GM21825 (cell line): ENCODE data around the gene OPA3.

Experiments used
- ATAC-seq: cut with Tn5 transposase; IDR thresholded peaks from one replicate; pipeline ENCODE4 v1.9.1; 2021; ENCODE audit warnings: mild to moderate bottlenecking, moderate library complexity; ENCODE audit not compliant: unreplicated experiment

OPA3 gene

DNA sequence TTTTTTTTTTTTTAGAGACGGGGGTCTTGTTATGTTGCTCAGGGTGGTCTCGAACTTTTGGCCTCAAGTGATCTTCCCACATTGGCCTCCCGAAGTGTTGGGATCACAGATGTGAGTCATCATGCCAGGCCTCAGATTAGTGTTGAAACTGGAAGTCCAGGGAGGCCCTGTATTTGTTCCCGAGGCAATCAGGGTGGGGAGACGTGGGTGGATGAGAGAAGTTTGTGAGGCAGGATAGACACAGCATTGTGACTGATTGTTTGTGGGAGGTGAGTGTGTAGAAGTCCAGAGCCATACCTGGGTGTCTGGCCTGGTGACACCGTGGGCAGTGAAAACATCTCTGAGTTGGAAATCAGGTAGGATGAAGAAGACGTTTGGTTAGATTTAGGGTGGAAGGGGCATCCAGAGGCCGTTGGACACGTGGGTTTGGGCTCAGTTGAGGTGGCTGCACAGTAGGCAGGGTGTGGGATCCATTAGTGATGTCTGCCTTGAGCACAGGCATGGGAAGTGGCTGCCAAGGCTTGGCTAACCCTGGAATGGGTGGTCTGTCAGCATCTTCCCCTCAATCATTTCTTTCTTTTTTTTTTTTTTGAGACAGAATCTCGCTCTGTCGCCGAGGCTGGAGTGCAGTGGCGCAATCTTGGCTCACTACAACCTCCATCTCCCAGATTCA is 100.2 kb downstream of the OPA3 start:
- no peak for ATAC-seq

DNA sequence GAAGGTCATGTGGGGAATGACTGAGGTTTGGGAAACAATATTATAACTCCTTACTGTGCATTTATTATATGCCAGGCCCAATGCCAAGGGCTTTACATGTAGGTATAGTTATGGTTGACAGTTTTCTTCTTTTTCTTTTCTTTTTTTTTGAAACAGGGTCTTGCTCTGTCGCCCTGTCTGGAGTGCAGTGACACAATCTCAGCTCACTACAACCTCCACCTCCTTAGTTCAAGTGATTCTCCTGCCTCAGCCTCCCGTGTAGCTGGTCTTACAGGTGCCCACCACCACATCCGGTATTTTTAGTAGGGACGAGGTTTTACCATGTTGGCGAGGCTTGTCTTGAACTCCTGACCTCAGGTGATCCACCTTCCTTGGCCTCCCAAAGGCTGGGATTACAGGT is 101.6 kb downstream of the OPA3 start:
- no peak for ATAC-seq

DNA sequence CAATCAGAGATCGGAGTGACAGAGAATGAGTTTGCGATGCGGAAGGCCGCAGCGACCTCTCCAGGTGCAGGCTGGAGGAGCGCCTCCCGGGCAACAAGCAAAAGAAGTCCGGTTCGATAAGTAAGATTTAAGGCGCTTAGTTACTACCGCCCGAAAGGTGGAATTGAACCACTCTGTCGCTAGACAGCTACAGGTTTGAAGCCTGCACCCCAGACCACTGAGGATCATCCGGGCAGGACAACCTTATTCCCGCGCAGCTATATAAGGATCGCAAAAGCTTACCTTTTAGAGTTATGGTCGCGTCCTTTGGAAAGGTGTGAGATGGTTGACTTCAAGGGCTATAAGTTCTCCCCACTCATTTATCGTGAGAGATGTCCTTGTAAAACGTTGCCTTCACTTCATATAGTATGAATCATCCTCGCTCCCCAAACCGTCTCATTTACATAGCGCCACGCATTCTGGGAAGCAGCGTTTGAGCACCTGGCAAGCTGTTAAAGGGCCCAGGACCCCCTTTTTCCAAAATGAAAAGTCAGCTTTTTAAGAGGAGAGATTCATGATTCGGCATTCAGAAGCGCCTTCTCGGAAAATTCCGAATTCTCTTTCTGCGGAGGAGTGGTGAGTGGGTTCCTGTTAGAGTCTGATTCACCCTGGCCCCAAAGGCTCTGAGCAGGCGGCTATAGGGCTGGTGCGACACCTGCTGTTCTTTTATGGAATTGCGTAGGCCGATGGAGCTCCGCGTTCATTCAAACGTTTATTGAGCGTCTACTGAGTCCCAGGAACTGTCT is 106.0 kb downstream of the OPA3 start:
- peak; percentile 56 for ATAC-seq

DNA sequence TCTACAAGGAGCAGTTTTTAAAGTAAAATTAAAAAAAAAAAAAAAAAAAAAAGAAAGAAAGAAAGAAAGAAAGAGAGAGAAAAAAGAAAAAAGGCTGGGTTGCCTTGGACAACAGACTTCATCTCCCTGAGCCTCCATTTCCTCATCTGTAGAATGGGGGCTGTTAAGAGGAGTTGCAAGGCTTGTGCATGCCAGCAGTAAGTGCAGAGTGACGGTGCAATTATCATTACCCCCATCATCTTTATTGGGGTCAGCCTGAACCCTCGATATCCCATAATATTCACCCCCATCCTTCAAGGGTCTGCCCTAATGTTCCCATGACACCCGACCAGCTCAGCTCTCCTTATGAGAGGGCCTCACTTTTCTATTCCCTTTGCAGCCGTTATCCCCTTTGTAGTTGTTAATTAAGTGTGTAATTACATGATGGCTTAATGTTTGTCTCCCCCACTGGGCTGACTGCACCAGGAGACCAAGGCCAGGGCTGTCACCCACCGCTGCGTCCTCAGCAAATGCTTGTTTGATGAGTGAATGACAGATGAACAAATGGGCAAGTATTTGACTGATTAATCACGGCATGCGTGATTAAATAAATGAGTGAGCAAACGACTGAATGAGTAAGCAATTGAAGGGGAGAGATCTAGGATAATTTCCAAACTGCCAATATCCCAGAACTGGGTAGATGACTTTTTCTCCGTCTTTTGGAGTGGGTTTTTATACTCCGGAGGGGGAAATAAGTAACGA is 106.7 kb downstream of the OPA3 start:
- ATAC-seq: no peak
